K562 (cell line): ENCODE data around the gene USH2A. TPM values are rescaled to one million over a fixed set of nuclear protein-coding genes. Genes with fewer than 3 reads are reported as not detected.

Source experiments
- ATAC-seq: fragments of 200-7000 bp; cut with Tn5 transposase; 3 replicates; pipeline ENCODE4 v1.9.1; 2020; ENCODE audit warnings: moderate library complexity
- BruUV-seq: library from RNA; stranded (reverse); fragments of 400-500 nt; replicated peaks from 2 replicates; lab custom pipeline; 2021; lab: Mats Ljungman, UMichigan
- CTCF ChIA-PET: fragments of 300-600 bp; formaldehyde crosslinking; extraction: SDS; loops from one replicate; lab custom pipeline; 2021; ENCODE audit warnings: low intra/inter-chr PET ratio; lab: Yijun Ruan, JAX
- POLR2A ChIA-PET: fragments of 300-600, 350-650 bp; sonication (Branson Sonifier 250); formaldehyde crosslinking; extraction: SDS; loops from one replicate; lab custom pipeline; 2021; ENCODE audit warnings: antibody characterized with exemption, inconsistent platforms; lab: Yijun Ruan, JAX
- DNase-seq, 4 experiments: peaks; one replicate each; pipeline versions ENCODE4 v3.0.0 to v3.0.0-alpha.2; 2011 to 2018; ENCODE audit warnings: low spot score in 3 of 4, mixed read lengths in 3 of 4; ENCODE audit errors: extremely low read depth in 1 of 4
- FAIRE-seq: peaks from 2 replicates; lab custom pipeline; 2011; peaks lifted over from hg19 to GRCh38; lab: Jason Lieb, UNC
- H2AFZ ChIP-seq: 2 replicates; pipeline ENCODE4 v1.6.0; 2011; ENCODE audit warnings: low read depth, low read length, control low read depth, inconsistent platforms
- H3K27ac ChIP-seq: fragments of 200-600 bp; 3 replicates; pipeline ENCODE4 v1.8.0; 2011; ENCODE audit warnings: low read depth, mild to moderate bottlenecking, control low read depth, inconsistent platforms, low read length, moderate library complexity, mixed read lengths; ENCODE audit errors: extremely low read depth
- H3K27me3 ChIP-seq, 2 experiments: fragments of 300-600 bp in 1 of 2; 2 replicates in 1 of 2; 3 replicates in 1 of 2; pipeline versions ENCODE4 v1.6.0 to v1.8.0; 2011; ENCODE audit warnings: inconsistent platforms in 2 of 2, low read length in 2 of 2, mild to moderate bottlenecking in 1 of 2, mixed read lengths in 1 of 2, moderate library complexity in 1 of 2; ENCODE audit not compliant: control insufficient read depth in 2 of 2, insufficient read depth in 2 of 2
- H3K36me3 ChIP-seq: fragments of 300-600 bp; 3 replicates; pipeline ENCODE4 v1.8.0; 2011; ENCODE audit warnings: mild to moderate bottlenecking, low read length, inconsistent platforms; ENCODE audit not compliant: control insufficient read depth, insufficient read depth
- H3K4me1 ChIP-seq, 2 experiments: fragments of 200-600 bp in 1 of 2; replicated peaks in 1 of 2; 2 replicates in 1 of 2; 3 replicates in 1 of 2; pipeline versions ENCODE4 v1.5.1 to v1.8.0; 2011; ENCODE audit warnings: inconsistent platforms in 2 of 2, low read length in 2 of 2, mild to moderate bottlenecking in 1 of 2, mixed read lengths in 1 of 2, moderate library complexity in 1 of 2; ENCODE audit not compliant: control insufficient read depth in 2 of 2, insufficient read depth in 2 of 2
- H3K4me2 ChIP-seq: 2 replicates; pipeline ENCODE4 v1.6.1; 2011; ENCODE audit warnings: low read length, control low read depth, inconsistent platforms, mixed read lengths; ENCODE audit not compliant: insufficient read depth
- H3K4me3 ChIP-seq: fragments of 200-600 bp; sonication (generic), shearing (Covaris generic); 2 replicates; pipeline ENCODE4 v1.5.1; 2016; ENCODE audit warnings: control low read depth, inconsistent platforms
- H3K79me2 ChIP-seq: fragments of 200-600 bp; 3 replicates; pipeline ENCODE4 v1.8.0; 2011; ENCODE audit warnings: low read length, inconsistent platforms; ENCODE audit not compliant: control insufficient read depth, insufficient read depth
- H3K9ac ChIP-seq, 2 experiments: 2 replicates each; pipeline versions ENCODE4 v1.6.0 to v1.6.1; 2011; ENCODE audit warnings: low read depth in 2 of 2, low read length in 2 of 2, control low read depth in 1 of 2, inconsistent platforms in 1 of 2, mild to moderate bottlenecking in 1 of 2, mixed read lengths in 1 of 2; ENCODE audit not compliant: insufficient read depth in 1 of 2
- H3K9me1 ChIP-seq: one replicate; pipeline ENCODE4 v1.6.0; 2011; ENCODE audit warnings: inconsistent platforms, mild to moderate bottlenecking, low read length, moderate library complexity; ENCODE audit not compliant: control insufficient read depth, insufficient read depth
- H3K9me3 ChIP-seq: replicated peaks from 2 replicates; pipeline ENCODE4 v1.5.1; 2011; ENCODE audit warnings: low read depth, low read length, inconsistent platforms; ENCODE audit not compliant: control insufficient read depth, insufficient read depth
- H4K20me1 ChIP-seq: replicated peaks from 2 replicates; pipeline ENCODE4 v1.6.1; 2011; ENCODE audit warnings: low read length, inconsistent platforms, mixed read lengths; ENCODE audit not compliant: control insufficient read depth, insufficient read depth
- CUX1 ChIP-seq: fragments of 200-800 bp; sonication (Bioruptor generic); IDR thresholded peaks from 2 replicates; pipeline ENCODE4 v1.6.1; 2016; ENCODE audit warnings: missing genetic modification characterization, missing compliant biosample characterization
- HLTF ChIP-seq: fragments of 450-650 bp; IDR thresholded peaks from 2 replicates; pipeline ENCODE4 v1.6.1; 2016
- IRF1 ChIP-seq: sonication (generic); formaldehyde crosslinking; IDR thresholded peaks from 2 replicates; pipeline ENCODE4 v1.8.0; 2022; ENCODE audit warnings: missing genetic modification reagents, mild to moderate bottlenecking, borderline replicate concordance
- MCM5 ChIP-seq: fragments of 450-650 bp; IDR thresholded peaks from 2 replicates; pipeline ENCODE4 v1.6.1; 2016; ENCODE audit warnings: low read depth
- SIN3B ChIP-seq: fragments of 450-650 bp; IDR thresholded peaks from 2 replicates; pipeline ENCODE4 v1.6.1; 2017; ENCODE audit warnings: low read depth, mild to moderate bottlenecking, moderate library complexity
- TAL1 ChIP-seq: fragments of 450-650 bp; IDR thresholded peaks from 2 replicates; pipeline ENCODE4 v1.6.1; 2016; ENCODE audit warnings: mild to moderate bottlenecking
- TSHZ1 ChIP-seq: fragments of 250-450 bp; sonication (Bioruptor Pico); IDR thresholded peaks from 2 replicates; pipeline ENCODE4 v1.4.0; 2020; ENCODE audit warnings: mild to moderate bottlenecking, moderate library complexity
- WHSC1 ChIP-seq: IDR thresholded peaks from one replicate; pipeline ENCODE4 v1.6.1; 2012; ENCODE audit warnings: low read length, control low read depth, inconsistent platforms
- WGBS: fragments of 100-300 bp; shearing (Covaris generic); methylation state at CpG from one replicate; pipeline ENCODE4 v1.1.6; 2016; ENCODE audit warnings: low coverage, mixed read lengths; ENCODE audit not compliant: insufficient coverage; ENCODE audit errors: missing lambda C conversion rate; 5-methylcytosine and 5-hydroxymethylcytosine counted together
- in situ Hi-C: fragments of 300-500 bp; cut with MboI; formaldehyde crosslinking; loops from 4 replicates; pipeline ENCODE4 v1.15.0; 2018; ENCODE audit warnings: inconsistent platforms, mixed read lengths
- intact Hi-C: fragments of 100-400 bp; cut with micrococcal nuclease; formaldehyde crosslinking; loops from 2 replicates; pipeline ENCODE4 v1.14.2; 2022
- polyA plus RNA-seq, 8 experiments: library from polyadenylated mRNA; depleted of rRNA in 4 of 8; stranded (reverse) in 5 of 8; unstranded in 3 of 8; fragments of >200 nt; fragmentation: Nextera tagmentation in 2 of 8; fragmentation: Illumina TruSeq in 1 of 8; extraction: Ambion mirVana in 2 of 8; extraction: Trizol in 1 of 8; gene quantifications; 2 replicates each; pipeline versions ENCODE4 v1.2.1 to v1.2.3, GENCODE V29; 2011 to 2014; ENCODE audit warnings: inconsistent platforms in 1 of 8, missing spikeins in 1 of 8
- total RNA-seq, 7 experiments: library from RNA; depleted of rRNA in 6 of 7; stranded (reverse); fragments of >200 nt in 6 of 7; fragmentation: Illumina TruSeq in 2 of 7; extraction: Trizol in 2 of 7; gene quantifications; 2 replicates each; pipeline versions ENCODE4 v1.2.1 to v1.2.3, GENCODE V29; 2011 to 2021; ENCODE audit warnings: low replicate concordance in 1 of 7

USH2A gene
- total and polyA plus RNA-seq, 9 of the 15 experiments (the other 6 are each of a cell fraction or from before 2014, with no cell fraction given) = under 0.01 TPM; not detected in 7

GRCh38 chr1:216346526-216346925 is 76.7 kb downstream of the USH2A start:
- no peaks in the 10 kb centered on the region for H3K27me3 ChIP-seq
- ChIA-PET CTCF (no interaction called here), POLR2A (interaction anchor here (1.0 kb wide), 1 partner anchor 10 kb away, joined by 4 read pairs; no protein-coding TSS in a partner anchor)
- in situ Hi-C loops = no loop called here
- intact Hi-C loops = no loop called here
- FAIRE-seq (no peak), DNase-seq (no peak), ATAC-seq (no peak)
- no peak overlapping the region for H3K27ac ChIP-seq
- H3K9me3 ChIP-seq = peaks cover 2% of the 10 kb centered on the region; the same call in 1 of the 2 replicates
- no peaks in the 10 kb centered on the region for H3K79me2 ChIP-seq
- TF ChIP-seq WHSC1 (no peak), HLTF (no peak), IRF1 (no peak), SIN3B (no peak), TAL1 (no peak), TSHZ1 (CRISPR knock-in tag) (no peak), CUX1 (CRISPR knock-in tag) (no peak), MCM5 (no peak)
- H3K4me2 ChIP-seq = no peak overlapping the region
- H2AFZ ChIP-seq = no peak overlapping the region
- no peaks in the 10 kb centered on the region for H3K9me1 ChIP-seq
- WGBS = 0% methylated on average over 3 of the region's 3 CpGs
- no peaks in the 10 kb centered on the region for H3K36me3 ChIP-seq
- H3K4me1 ChIP-seq = no peaks in the 10 kb centered on the region
- no peak overlapping the region for H3K9ac ChIP-seq
- no peak overlapping the region for H3K4me3 ChIP-seq
- no peaks in the 10 kb centered on the region for H4K20me1 ChIP-seq
- BruUV-seq = no TSS peak
